Astrocyte (in vitro differentiated cells and primary cell): ENCODE results near the gene PDE8A.

Source experiments
- CTCF ChIP-seq: IDR thresholded peaks from 2 replicates; pipeline ENCODE4 v1.5.1; 2011; ENCODE audit warnings: low read depth, mild to moderate bottlenecking, inconsistent platforms, low read length, moderate library complexity; ENCODE audit not compliant: insufficient read depth
- EZH2 ChIP-seq: IDR thresholded peaks from 2 replicates; pipeline ENCODE4 v1.6.1; 2012; ENCODE audit warnings: mild to moderate bottlenecking, low read length, inconsistent platforms; ENCODE audit not compliant: insufficient read depth

GRCh38 chr15:85041230-85041629 is 59.6 kb downstream of the PDE8A start:
- TF ChIP-seq CTCF (no peak), EZH2 (no peak)
